AG09319 (cell line): ENCODE data around the gene NUP153.

Experiments
- DNase-seq: peaks from one replicate; pipeline ENCODE4 v3.0.0-alpha.2; 2010; ENCODE audit warnings: low read depth; ENCODE audit errors: extremely low read depth
- TF ChIP-seq, protein P1 (sequence below): IDR thresholded peaks from 2 replicates; pipeline ENCODE4 v1.5.1; 2011; ENCODE audit warnings: low read depth, mild to moderate bottlenecking, inconsistent platforms, low read length, moderate library complexity

The NUP153 gene

DNA sequence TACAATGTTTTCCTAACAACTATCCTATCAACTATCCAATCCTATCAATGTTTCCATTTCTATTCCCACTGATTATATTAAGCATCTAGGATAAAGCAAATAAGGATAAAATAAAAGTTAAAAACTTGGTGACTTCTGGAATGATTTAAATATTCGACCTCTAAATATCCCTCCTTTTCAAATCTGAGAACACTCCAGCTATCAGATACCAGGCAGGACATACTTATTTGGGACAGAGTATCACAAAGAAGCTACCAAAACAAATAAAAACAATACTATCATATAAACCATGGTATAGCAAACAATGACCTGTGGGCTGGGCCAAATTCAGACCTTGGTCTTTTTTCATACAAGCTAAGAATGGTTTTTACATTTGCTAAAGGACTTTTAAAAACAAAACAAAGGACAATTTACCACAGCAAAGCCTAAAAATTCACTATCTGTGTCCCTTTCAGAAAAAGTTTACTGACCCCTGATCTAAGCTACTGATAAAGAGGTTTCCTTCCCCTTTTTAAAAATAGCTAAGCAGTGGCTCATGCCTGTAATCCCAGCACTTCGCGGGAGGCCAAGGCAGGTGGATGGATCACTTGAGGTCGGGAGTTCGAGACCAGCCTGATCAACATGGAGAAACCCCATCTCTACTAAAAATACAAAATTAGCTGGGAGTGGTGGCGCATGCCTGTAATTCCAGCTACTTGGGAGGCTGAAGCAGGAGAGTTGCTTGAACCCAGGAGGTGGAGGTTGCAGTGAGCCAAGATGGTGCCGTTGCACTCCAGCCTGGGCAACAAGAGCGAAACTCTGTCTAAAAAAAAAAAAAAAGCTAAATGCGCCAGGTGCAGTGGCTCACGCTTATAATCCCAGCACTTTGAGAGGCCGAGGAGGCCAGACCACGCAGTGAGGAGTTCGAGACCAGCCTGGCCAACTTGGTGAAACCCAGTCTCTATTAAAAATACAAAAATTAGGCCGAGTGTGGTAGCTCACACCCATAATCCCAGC is 6.0 kb downstream of the NUP153 start:
- DNase-seq, result no peak
- TF ChIP-seq, protein P1, sequence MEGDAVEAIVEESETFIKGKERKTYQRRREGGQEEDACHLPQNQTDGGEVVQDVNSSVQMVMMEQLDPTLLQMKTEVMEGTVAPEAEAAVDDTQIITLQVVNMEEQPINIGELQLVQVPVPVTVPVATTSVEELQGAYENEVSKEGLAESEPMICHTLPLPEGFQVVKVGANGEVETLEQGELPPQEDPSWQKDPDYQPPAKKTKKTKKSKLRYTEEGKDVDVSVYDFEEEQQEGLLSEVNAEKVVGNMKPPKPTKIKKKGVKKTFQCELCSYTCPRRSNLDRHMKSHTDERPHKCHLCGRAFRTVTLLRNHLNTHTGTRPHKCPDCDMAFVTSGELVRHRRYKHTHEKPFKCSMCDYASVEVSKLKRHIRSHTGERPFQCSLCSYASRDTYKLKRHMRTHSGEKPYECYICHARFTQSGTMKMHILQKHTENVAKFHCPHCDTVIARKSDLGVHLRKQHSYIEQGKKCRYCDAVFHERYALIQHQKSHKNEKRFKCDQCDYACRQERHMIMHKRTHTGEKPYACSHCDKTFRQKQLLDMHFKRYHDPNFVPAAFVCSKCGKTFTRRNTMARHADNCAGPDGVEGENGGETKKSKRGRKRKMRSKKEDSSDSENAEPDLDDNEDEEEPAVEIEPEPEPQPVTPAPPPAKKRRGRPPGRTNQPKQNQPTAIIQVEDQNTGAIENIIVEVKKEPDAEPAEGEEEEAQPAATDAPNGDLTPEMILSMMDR, result no peak

DNA sequence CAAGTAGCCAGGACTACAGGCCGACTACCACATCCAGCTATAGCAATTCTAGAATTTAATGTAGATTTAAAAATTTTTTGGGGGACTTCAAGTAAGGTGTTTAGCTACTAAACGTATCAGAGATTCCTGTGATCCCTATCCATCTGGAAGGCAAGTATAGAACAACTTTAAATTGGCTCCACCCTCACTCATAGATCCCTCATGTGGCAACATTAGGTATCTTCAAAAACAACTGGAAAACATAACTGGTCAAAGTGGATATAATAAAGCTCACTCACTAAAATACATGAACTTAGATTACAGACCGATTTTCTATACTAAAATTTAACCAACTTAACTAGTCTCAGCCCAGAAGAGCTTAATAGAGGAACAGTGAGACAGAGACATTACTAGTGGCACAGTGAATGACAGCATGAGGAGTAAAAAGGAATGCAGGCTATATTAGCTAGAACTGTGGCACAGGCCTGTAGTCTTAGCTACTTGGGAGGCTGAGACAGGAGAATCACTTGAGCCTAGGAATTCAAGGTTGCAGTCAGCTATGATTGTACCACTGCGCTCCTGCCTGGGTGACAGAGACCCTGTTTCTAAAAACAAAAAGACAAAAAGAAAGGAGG is 14.7 kb downstream of the NUP153 start:
- TF ChIP-seq, protein P1, result no peak
- DNase-seq, result no peak

DNA sequence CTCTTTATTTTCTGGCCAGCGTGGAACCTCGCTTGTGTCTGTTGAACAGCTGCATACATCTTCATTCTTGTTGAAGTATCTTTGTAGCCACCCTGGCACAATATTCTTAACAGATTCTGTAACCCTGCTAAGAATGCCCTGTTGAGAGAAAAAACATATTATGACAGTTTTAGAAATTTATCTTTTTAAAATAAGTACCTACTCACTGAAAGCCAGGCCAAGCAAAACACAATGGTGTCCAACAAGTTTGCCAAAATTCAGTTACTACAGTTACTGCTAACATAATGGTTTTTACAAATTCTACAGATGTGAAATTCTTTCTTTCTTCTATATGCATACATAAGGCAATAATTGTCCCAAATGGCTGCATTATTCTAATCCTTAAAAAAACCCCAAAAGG is 18.2 kb downstream of the NUP153 start:
- no peak for DNase-seq
- TF ChIP-seq, protein P1, result no peak

DNA sequence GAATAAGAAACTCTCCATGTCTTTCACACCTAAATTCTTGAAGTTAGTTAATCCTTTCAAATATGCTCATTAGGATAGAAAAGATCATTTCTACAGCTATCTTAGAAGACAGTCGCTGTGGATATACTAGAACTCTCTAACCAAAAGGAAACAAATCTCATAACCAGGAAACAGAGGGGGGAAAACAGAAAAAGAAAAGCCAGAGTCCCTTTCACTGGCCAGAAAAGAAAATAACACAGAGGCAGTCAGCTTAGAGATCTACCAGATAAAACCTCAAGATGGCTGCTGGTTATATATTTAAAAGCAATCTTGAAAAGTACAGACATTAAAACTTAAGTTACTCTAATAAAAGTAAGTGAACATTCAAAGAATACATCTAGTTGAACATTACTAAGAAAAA is 19.6 kb downstream of the NUP153 start:
- TF ChIP-seq, protein P1, result no peak
- DNase-seq, result no peak

DNA sequence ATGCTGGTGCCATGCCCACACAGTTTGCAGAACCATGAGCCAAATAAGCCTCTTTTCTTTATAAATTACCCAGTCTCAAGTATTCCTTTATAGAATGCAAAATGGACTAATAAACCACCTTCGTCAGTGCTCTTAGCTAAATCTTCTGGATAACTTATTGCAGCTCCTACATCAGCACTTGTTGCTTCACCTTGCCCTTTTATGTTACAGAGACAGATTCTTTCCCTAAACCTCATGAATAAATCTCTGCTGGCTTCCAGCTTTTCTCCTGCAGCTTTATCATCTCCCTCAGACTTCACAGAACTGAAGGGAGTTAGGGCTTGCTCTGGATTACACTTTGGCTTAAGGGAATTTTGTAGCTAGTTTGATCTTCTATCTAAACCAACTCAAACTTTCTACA is 22.6 kb downstream of the NUP153 start:
- TF ChIP-seq, protein P1, result no peak
- DNase-seq, result no peak

DNA sequence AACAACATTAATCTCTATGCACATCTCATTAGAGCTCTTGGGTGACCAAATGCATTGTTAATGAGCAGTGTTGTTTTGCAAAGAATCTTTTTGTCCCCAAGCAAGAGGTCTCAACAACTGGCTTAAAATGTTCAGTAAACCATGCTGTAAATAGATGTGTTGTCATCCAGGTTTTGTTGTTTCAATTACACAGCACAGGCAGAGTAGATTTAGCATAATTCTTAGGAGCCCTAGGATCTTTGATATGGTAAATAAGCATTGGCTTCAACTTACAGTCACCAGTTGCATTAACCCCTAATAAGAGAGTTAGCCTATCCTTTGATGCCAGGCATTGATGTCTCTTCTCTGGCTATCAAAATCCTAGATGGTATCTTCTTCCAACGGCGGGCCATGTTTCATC is 23.3 kb downstream of the NUP153 start:
- TF ChIP-seq, protein P1, result no peak

DNA sequence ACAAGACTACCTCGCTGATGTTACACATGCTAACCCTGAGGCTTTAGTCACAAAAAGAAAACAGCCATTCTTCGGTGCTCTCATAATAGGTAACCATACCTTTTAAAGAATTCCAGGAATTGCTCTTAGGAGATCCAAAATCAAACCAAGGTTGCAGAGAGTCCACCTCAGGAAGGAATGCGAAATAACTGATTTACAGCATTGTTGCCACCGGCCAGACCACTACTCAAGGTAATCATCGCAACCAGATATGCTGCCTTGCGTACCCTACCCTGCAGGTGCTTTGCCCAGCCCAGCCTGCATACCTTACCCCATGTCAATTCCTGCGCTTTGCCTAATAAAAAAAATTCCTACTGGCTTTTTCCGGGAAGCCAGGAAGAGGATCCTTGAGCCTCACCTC is 27.0 kb downstream of the NUP153 start:
- TF ChIP-seq, protein P1, result no peak
- no peak for DNase-seq

More for the DNA sequence above, 23.3 kb downstream of the NUP153 start:
- no peak for DNase-seq
